Esophagus (tissue), 2 donors: ENCODE measurements around the gene SNHG17. TPM values are rescaled to one million over a fixed set of nuclear protein-coding genes. Genes with fewer than 3 reads are reported as not detected.
A peak's percentile ranks its signal among the peaks of the same experiment; 100 is the strongest.

Source experiments
- H3K27ac ChIP-seq, 2 donors: one replicate each; pipeline ENCODE4 v1.5.1; 2013; ENCODE audit warnings: low read depth in 2 of 2, mild to moderate bottlenecking in 2 of 2, inconsistent platforms in 1 of 2, low read length in 1 of 2, moderate library complexity in 1 of 2
- H3K27me3 ChIP-seq, 2 donors: one replicate each; pipeline ENCODE4 v1.6.1; 2013; ENCODE audit warnings: low read length in 2 of 2, control low read depth in 1 of 2, mild to moderate bottlenecking in 1 of 2; ENCODE audit not compliant: insufficient read depth in 2 of 2, control insufficient read depth in 1 of 2
- H3K36me3 ChIP-seq, 2 donors: one replicate each; pipeline ENCODE4 v1.6.1; 2013; ENCODE audit warnings: low read length in 1 of 2; ENCODE audit not compliant: control insufficient read depth in 2 of 2, insufficient read depth in 2 of 2
- H3K4me1 ChIP-seq, 2 donors: one replicate each; pipeline ENCODE4 v1.6.1; 2013; ENCODE audit warnings: low read length in 1 of 2; ENCODE audit not compliant: control insufficient read depth in 2 of 2, insufficient read depth in 2 of 2
- H3K4me3 ChIP-seq, 2 donors: one replicate each; pipeline ENCODE4 v1.5.1; 2013; ENCODE audit warnings: low read length in 2 of 2, mild to moderate bottlenecking in 2 of 2, low read depth in 1 of 2, moderate library complexity in 1 of 2
- H3K9me3 ChIP-seq, 2 donors: one replicate each; pipeline ENCODE4 v1.6.1; 2013; ENCODE audit warnings: mild to moderate bottlenecking in 2 of 2, low read depth in 1 of 2, low read length in 1 of 2, moderate library complexity in 1 of 2; ENCODE audit not compliant: control insufficient read depth in 2 of 2, insufficient read depth in 1 of 2
- WGBS, 2 donors: extraction: QIAGEN DNeasy Blood & Tissue Kit; methylation state at CpG; one replicate each; pipeline ENCODE4 v1.1.7; 2013; 5-methylcytosine and 5-hydroxymethylcytosine counted together
- polyA plus RNA-seq, 2 donors: library from polyadenylated mRNA; stranded (reverse); fragments of 200-250 nt; gene quantifications; one replicate each; pipeline ENCODE4 v1.2.3, GENCODE V29; 2013
- donor health status: healthy with polysubstance abuse.
- donor health status: Bipolar disorder and iron deficiency.

SNHG17 gene
- 10 to 100 TPM; 32.6 to 39.3 TPM for polyA plus RNA-seq

DNA sequence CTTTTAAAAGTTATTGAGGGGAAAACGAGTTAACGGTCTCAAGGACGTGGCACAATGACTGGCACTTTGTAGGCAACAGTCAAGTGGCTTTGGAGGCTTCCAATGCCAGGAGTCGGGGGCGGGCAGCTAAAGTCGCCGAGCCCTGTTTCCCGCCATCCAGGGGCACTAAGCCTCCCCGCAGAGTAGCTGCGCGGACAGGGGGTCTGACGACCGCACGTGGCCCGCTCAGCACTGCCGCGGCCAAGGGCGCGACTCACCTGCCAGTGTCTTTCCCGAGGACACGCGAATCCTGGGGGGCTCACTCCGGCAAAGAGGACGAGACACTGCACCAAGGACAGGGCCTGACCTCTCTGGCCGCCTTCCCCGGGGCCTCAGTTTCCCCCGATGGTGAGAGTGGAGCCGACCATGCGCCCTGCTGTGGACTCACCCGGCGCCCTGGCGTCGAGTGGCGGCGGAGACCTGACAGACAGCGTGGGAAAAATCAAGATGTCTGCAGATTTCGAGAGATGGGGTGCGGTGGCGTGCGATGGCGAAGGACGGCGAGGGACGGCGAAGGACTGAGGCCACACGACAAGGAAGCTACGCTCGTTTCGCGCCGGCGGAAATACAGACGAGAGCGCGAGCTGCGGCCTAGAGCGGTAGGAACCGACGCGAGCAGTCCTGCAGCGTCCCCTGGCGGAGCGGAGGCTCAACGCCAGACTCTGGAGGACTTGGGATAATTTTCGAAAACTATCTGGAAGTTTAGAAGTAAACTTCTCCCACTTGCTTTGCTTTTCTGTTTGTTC lies at the start of gene SNHG17:
TSS of gene SNHG17 (minus strand) at position 559 of the 785 bp plus-strand sequence.
- peaks cover 11 to 26% of the 10 kb centered on the region in 2 donors for H3K36me3 ChIP-seq
- WGBS, 2 donors = 1% methylated on average over 65 of the region's 65 CpGs
- H3K27ac ChIP-seq = peak within 1 kb of the TSS; percentile 76 to 88

DNA sequence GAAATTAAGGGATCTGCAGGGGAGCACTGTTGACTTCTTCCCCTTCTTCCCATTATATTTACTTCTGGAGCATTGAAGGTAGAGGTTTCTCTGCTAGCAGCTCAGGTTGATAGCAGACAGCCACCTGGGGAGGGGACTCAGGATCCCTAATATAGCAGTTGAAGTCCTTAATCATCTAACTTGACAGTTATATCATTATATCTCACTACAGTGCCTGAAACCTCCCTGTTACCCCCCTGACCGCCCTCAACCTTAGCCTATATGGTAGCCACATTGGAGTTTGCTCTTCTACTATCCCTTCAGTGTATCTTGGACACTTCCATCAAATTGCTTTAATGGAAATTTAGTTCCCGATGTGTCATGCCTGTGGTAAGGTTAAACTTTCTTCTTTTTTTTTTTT lies 44.5 kb upstream of the SNHG17 start:
- H3K4me3 ChIP-seq = no peak overlapping the region

More for the DNA sequence above, at the start of gene SNHG17:
- Histone ChIP-seq H3K9me3 (peaks cover 0 to 3% of the 10 kb centered on the region in 2 donors), H3K4me1 (peaks cover 4 to 18% of the 10 kb centered on the region in 2 donors), H3K27me3 (no peaks in the 10 kb centered on the region), H3K4me3 (peak within 1 kb of the TSS; percentile 74 to 82)

DNA sequence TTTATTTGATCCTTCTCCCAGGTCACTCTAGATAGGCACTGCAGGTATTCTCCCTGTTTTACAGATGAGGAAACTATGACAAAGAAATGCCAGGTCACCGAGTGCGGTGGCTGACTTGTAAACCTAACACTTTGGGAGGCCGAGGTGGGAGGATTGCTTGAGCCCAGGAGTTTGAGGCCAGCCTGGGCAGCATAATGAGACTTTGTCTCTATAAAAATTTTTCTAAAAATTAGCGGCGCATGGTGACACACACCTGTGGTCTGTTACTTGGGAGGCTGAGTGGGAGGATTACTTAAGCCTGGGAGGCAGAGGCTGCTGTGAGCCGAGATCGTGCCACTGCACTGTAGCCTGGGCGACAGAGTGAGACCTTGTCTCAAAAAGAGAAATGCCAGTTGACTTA lies 42.6 kb upstream of the SNHG17 start:
- Histone ChIP-seq H3K9me3 (no peaks in the 10 kb centered on the region), H3K36me3 (no peaks in the 10 kb centered on the region), H3K4me3 (no peak overlapping the region), H3K27me3 (no peaks in the 10 kb centered on the region), H3K27ac (no peak overlapping the region), H3K4me1 (no peaks in the 10 kb centered on the region)
- WGBS, 2 donors = 97 to 99% methylated on average over 8 of the region's 8 CpGs

More for the DNA sequence above, 44.5 kb upstream of the SNHG17 start:
- Histone ChIP-seq H3K27me3 (no peaks in the 10 kb centered on the region), H3K36me3 (no peaks in the 10 kb centered on the region), H3K4me1 (no peaks in the 10 kb centered on the region), H3K27ac (no peak overlapping the region), H3K9me3 (no peaks in the 10 kb centered on the region)
- WGBS, 2 donors = 97 to 100% methylated on average over 2 of the region's 2 CpGs

DNA sequence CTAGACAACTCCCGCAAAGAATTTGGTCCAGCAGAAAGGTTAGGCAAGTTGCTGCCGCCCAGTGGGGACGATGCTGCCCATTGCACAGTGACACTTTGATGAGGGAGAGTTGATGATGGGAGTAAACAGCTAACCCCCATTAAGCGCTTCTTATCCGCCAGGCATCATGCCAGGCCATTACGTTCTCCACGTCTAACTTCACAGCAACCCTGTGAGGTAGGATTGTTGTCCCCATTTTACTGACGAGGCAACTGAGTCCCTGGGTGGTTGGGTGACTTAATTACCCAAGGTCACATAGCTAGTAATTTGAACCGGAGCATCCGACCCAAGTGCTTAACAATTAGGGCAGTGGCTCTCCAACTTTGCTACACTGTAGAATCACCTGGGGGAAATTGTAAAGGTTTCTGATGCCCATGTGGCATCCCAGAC lies 38.3 kb upstream of the SNHG17 start:
- Histone ChIP-seq H3K4me1 (no peaks in the 10 kb centered on the region), H3K4me3 (peak overlapping the region; percentile 76 to 95), H3K36me3 (no peaks in the 10 kb centered on the region), H3K27me3 (no peaks in the 10 kb centered on the region), H3K27ac (peak overlapping the region; percentile 89 to 94), H3K9me3 (no peaks in the 10 kb centered on the region)
- WGBS, 2 donors = 10% methylated on average over 10 of the region's 10 CpGs

DNA sequence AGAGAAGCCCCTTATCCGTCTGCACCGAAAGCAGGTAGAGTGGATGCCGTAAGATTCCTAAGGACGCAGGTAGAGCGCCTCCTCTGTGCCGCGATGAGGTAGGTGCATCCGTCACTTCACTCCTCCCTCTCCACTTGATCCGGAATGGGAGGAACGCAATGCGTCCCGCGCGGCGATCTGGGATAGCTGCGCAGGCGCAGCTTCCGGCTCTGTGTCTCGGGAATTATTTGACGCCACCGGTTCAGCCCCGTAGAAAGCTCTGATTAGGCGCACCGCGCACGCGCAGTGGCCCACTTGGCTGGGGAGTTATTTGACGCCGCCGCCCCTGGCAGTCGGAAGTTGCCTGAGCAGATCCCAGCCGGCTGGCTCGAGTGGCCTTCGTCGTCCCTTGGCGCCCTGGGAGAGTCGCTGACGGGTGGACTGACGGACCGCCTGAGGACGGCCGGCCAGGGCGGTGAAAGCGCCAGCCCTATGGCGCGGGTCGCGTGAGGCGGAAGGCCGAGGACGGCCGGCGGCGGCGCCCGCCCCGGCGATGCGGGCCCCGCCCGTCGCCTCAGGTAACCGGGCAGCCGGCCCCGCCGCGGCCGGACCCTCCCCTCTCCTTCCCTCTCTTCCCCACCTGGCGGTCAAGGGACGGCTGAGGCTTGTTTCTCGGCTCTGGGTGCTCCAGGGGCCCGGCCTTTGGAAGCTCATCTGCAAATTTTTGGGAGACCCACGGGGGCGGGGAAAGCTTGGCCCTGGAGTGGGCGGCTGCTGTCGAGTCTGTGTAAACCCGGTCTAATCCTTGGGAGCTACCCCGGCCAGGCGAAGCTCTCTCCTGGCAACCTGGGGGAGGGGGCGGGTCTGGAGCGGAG lies 37.6 kb upstream of the SNHG17 start, which contains the start of gene RALGAPB:
TSS of gene RALGAPB (plus strand) at position 331 of the 854 bp plus-strand sequence. CDS start 15,590 bp downstream, outside the sequence.
- Histone ChIP-seq H3K9me3 (no peaks in the 10 kb centered on the region), H3K27ac (peak within 1 kb of the TSS; percentile 89 to 94), H3K4me1 (no peaks in the 10 kb centered on the region), H3K4me3 (peak within 1 kb of the TSS; percentile 76 to 95), H3K36me3 (no peaks in the 10 kb centered on the region), H3K27me3 (no peaks in the 10 kb centered on the region)
- 1% methylated on average over 58 to 81 of the region's 81 CpGs for WGBS, 2 donors

DNA sequence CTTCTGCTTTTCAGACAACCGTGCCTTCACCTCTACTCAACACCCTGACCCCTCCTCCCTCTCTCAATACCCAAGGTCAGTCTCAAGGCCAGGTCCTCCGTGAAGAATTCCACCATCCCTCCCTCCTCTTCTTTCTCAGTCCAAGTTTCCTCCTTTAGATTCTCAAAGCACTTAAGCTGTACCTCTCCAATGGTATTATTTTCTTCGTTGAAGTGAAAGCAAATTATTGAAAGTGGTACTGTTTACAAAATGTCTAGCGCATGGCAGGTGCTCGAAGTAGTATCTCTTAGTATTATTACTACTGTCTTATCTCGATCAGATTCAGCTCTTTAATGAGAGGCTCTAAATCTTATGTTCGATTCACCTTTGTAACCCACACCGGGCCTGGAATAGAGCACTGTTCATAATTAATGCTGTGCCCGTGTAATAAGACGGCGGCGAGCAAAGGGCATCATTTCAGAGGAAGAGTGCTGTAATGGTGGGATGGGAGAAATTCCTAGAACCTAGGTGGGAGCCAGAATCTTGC lies 36.9 kb upstream of the SNHG17 start:
- Histone ChIP-seq H3K27ac (peak overlapping the region; percentile 86 to 89), H3K36me3 (no peaks in the 10 kb centered on the region), H3K4me3 (peak overlapping the region; percentile 48 to 95), H3K9me3 (no peaks in the 10 kb centered on the region), H3K4me1 (no peaks in the 10 kb centered on the region), H3K27me3 (no peaks in the 10 kb centered on the region)
- WGBS, 2 donors = 13 to 20% methylated on average over 12 of the region's 12 CpGs

DNA sequence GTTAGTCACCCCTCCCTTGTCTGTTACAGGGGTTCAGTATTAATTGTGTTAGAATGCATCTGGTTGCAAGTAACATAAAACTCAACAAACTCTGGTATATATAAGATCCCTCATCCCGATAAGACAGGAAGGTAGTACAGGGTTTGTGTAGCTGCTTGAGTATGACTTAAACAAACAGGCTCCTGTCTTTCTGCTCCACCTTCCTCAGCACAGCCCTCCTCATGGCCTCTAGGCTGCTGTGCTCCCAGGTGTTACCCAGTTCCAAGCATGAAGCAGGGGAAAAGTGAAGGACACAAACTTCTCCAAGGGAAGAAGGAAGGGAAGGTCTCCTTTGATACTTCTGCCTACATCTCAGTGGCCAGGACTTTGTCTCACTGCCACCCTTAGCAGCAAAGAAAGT lies 36.1 kb upstream of the SNHG17 start:
- Histone ChIP-seq H3K4me3 (no peak overlapping the region), H3K27ac (peak overlapping the region in 1 of 2 donors; percentile 27), H3K36me3 (no peaks in the 10 kb centered on the region), H3K4me1 (no peaks in the 10 kb centered on the region), H3K9me3 (no peaks in the 10 kb centered on the region), H3K27me3 (no peaks in the 10 kb centered on the region)
- 76 to 78% methylated on average over 1 of the region's 1 CpG for WGBS, 2 donors

DNA sequence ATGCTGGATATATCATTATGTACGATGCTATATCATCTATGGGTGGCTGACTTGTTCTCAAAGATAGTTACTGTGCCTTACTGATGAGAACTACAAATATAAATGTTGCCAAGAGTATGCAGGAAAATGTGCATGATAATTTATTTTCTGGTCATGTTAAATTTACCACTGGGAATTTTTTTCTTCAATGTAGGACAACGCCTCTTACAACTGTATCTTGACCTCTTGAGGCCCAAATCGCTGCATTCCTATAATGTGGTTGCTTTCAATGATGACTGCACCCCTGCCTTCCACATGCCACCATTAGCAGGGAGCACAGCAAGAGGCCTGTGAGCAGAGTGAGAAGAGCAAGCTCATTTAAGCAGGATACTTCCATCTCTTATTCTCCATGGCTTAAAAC lies 31.9 kb upstream of the SNHG17 start:
- no peak overlapping the region for H3K27ac ChIP-seq
- H3K9me3 ChIP-seq = no peaks in the 10 kb centered on the region
- no peak overlapping the region for H3K4me3 ChIP-seq
- H3K4me1 ChIP-seq = no peaks in the 10 kb centered on the region
- no peaks in the 10 kb centered on the region for H3K36me3 ChIP-seq
- H3K27me3 ChIP-seq = no peaks in the 10 kb centered on the region
- WGBS, 2 donors = 86 to 89% methylated on average over 3 of the region's 3 CpGs

DNA sequence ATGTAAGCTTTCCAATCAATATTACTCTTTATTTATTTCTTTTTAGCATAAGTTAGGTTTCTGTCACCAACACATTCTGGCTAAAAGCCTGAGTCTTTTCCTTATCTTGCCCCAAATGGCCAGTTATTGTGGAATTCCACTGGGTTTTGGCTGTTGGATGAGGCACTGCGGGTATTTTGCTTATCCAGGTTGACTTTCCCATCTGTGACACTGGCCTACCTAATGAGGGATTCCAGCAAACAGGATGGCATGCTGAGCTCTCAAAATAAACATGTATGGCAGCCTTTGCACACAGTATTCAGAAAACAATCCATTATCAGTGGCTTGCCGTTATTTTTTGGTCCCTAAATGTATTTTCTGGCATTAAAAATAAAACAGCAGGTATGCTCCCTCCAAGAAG lies 31.0 kb upstream of the SNHG17 start:
- H3K36me3 ChIP-seq = no peaks in the 10 kb centered on the region
- H3K27ac ChIP-seq = no peak overlapping the region
- H3K4me1 ChIP-seq = no peaks in the 10 kb centered on the region
- H3K27me3 ChIP-seq = no peaks in the 10 kb centered on the region
- H3K9me3 ChIP-seq = no peaks in the 10 kb centered on the region
- no peak overlapping the region for H3K4me3 ChIP-seq
- WGBS, 2 donors = 57 to 65% methylated on average over 2 of the region's 2 CpGs
